KOPT-K1 (cell line): ENCODE data around the gene SNRNP25.

Experiments used
- H3K27ac ChIP-seq: fragments of 200-600 bp; sonication (generic); 2 replicates; pipeline ENCODE4 v1.5.1; 2016; ENCODE audit warnings: antibody characterized with exemption, mild to moderate bottlenecking, low read depth, low read length; ENCODE audit not compliant: poor library complexity, severe bottlenecking
- H3K36me3 ChIP-seq: fragments of 200-600 bp; sonication (generic); 2 replicates; pipeline ENCODE4 v1.5.1; 2017; ENCODE audit warnings: antibody characterized with exemption, mild to moderate bottlenecking, low read length, moderate library complexity; ENCODE audit not compliant: insufficient read depth
- H3K9me3 ChIP-seq: fragments of 200-600 bp; sonication (generic); 2 replicates; pipeline ENCODE4 v1.5.1; 2017; ENCODE audit warnings: antibody characterized with exemption, low read length, mild to moderate bottlenecking; ENCODE audit not compliant: insufficient read depth, poor library complexity, severe bottlenecking

Gene SNRNP25

DNA sequence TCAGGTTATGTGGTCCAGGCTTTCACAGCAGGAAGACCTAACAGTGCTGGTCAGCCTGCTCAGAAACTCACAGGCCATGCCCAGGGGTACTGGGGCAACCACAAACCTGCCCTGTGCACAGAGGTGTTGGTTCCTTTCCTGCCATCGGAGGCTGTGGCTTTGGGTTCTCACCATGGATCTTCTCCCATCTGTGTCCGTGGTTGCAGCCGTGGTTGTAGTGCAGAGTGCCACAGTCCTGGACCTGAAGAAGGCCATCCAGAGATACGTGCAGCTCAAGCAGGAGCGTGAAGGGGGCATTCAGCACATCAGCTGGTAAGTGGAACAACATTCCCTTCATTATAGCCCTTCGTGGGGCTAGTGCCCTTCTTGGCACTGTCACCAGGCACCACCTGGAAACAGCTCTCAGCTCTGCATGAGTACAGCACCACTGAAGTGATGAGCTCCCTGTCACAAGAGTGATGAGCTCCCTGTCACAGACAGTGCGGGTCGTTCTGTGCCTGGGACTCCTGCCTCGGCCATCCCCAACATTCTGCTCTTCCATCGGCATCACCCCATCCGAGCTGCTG, 2.0 kb downstream of the SNRNP25 start:
- no peak overlapping the region for H3K27ac ChIP-seq
- H3K36me3 ChIP-seq = peaks cover 54% of the 10 kb centered on the region
- H3K9me3 ChIP-seq = no peaks in the 10 kb centered on the region

DNA sequence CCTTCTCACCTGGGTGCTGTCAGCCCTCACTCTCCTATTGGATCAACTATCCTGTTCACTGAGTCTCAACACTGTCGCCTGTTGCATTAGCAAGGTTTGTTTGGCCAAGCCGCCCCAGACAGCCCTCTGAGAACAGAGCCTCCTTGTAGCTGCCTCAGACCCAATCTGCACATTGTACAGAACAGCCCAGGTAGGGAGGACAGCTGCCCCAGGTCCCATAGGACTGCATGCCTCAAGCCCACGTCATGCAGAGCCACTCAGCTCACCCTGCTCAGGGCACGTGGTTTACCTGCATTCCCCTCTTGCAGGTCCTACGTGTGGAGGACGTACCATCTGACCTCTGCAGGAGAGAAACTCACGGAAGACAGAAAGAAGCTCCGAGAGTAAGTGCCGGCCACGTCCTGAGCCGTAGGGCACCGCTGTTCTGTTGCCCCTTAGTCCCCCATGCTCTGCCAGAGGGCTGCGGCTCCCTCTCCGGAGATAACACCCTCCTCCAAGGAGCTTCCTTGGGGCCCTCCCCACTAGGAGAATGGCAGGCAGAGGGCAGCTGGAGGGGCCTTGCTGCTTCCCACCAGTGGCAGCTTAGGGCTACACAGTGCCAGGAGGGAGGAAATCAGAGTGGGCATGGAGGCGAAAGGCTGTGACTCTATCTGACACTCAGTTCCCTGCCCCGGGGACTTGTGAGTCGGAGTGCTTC, 2.8 kb downstream of the SNRNP25 start:
- H3K9me3 ChIP-seq = no peaks in the 10 kb centered on the region
- no peak overlapping the region for H3K27ac ChIP-seq
- H3K36me3 ChIP-seq = peaks cover 47% of the 10 kb centered on the region

DNA sequence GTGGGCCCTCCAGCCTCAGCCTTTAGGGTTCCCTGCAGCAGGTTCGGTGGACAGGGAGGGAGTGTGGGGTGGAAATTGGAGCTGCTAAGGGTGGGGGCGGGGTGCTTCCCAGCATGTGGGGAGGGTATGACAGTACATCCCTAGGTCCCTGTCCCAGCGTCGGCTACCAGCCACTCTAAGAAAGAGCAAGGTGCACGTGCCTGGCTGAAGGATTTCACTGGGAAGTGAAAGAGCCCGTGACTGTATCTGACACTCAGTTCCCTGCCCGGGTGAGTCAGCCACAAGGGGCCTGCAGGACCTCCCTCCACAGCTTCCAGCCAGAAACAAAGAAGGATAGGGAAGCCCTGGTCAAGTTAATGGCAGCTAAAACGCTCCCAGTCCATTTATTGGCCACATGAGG, 4.1 kb downstream of the SNRNP25 start:
- Histone ChIP-seq H3K36me3 (peaks cover 43% of the 10 kb centered on the region), H3K27ac (no peak overlapping the region), H3K9me3 (no peaks in the 10 kb centered on the region)

DNA sequence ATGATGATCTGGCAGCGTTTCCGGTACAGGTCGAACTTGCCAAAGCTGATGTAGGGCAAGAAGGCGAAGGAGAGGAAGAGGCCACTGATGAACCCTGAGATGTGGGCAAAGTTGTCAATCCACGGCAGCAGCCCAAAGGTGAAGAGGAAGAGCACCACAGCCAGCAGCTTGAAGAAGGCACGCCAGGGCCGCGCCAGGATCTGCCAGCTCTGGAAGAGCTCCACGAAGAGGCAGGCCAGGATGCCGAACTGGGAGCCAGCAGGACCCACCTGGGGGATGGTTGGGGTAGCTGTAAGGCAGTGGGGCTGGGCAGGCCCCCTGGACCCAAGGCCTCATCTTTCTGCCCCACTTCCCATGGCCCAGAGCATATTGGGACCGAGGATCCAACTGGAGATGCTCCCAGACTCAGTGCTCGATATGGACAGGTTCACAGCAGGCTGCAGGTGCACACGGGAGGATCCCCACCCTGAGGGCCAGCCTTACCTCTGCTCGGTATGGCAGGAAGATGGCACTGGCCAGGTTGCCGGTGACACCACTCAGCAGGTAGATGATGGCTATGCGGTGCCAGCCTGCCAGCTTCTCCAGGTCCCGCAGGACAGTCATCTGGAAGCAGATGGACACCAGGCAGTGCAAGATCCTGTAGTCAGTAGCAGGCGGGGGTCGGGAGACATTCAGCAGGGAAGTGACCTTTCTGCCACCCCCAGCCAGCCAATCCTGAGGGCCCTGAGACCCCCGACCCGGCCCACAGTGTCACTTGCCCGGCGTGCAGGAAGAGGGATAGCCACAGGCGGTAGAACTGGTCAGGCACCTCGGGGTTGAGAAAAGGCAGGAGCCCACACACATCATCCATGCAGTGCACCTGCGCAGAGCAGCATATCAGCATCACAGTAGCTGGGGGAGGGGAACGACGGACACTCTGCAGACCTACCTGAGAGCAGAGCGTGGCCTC, 5.1 kb downstream of the SNRNP25 start:
- H3K9me3 ChIP-seq = no peaks in the 10 kb centered on the region
- no peak overlapping the region for H3K27ac ChIP-seq
- H3K36me3 ChIP-seq = peaks cover 43% of the 10 kb centered on the region

DNA sequence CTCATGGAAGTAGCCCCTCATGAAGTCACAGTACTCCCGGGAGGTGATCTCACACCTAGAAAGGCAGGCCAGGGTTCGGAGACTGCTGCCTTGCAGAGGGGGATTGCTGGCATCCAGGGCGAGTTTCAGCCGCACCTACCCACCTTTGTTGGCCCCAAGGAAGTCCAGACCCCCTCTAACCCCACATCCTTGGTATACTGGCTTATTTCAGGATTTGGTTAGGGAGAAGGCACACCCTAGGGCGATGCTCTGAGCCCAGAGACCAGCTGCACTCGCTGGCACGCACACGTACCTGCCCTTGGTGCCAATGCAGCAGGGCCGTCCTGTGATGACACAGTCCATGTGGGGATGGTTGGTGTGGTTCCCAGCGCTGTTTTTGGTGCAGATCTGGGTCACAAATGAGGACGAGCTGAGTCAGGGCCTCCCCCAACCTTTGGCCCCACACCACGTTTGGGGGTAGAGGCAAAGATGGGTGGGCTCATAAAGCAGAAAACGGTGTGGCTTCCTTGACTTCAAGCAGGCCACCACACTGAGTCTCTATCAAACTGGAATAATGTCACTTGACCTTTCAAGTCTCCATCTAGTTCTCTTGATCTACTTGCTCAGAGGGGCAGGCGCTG, 5.9 kb downstream of the SNRNP25 start:
- no peaks in the 10 kb centered on the region for H3K9me3 ChIP-seq
- H3K36me3 ChIP-seq = peaks cover 43% of the 10 kb centered on the region
- no peak overlapping the region for H3K27ac ChIP-seq

DNA sequence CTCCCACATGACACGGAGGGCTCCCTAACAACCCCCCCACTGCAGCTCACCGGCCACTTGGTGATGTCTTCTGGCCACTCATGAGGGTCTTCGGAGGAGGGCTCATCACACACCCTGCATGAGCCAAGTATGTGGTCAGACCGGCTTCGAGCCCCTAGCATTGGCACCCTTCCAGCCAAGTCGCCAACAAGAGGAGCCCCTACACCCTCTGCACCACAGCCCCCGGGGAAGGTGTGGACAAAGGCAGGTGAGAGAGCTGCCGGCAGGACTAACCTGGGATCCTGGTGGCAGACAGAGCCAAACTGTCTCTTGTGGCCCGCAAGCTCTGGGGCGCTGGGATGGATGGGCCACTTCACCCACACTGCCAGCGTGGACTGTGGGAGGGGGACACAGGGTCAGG, 6.5 kb downstream of the SNRNP25 start:
- peaks cover 42% of the 10 kb centered on the region for H3K36me3 ChIP-seq
- H3K27ac ChIP-seq = no peak overlapping the region
- no peaks in the 10 kb centered on the region for H3K9me3 ChIP-seq

DNA sequence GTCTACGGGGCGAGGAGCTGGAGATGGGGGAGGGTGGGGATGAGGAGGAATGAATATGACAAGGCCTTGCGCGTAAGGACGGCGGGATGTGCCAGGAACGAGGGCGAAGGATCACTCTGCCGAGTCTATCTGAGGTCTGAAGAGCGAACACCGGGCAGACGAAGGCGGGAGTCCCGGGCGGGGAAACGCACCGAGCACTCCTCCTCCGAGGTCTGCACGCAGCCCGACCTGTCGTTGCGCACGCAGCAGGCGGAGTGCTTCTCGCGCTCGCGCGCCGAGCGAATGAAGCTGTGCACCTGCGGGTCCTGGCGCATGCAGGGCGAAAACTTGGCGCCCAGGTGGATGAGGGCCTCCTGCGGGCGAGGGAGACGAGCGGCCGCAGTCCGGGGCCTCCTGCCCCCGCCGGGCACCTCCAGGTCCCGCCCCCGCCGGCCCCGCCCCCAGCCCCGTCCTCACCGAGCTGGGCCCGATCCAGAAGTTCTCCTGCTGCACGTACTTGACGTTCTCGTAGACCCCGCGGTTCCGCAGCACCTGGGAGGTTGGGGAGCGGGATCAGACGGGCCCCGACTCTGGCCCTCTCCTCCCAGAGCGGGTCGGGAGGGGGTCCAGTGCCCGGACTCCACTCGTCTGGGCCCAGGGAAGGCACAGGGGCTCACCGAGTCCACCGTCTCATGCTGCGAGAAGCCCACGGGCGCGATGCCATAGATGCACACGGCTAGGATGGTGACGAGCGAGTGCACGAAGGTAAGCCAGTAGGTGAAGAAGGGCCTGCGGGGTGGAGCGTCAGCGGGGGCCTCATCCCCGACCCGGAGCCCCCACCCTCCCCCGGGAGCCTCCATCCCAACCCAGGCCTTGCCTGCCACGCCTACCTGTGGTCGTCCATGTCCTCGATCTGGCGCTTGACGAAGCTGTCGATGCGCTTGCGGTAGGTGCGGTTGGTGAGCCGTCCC, 7.6 kb downstream of the SNRNP25 start:
- peaks cover 32% of the 10 kb centered on the region for H3K36me3 ChIP-seq
- H3K9me3 ChIP-seq = no peaks in the 10 kb centered on the region
- H3K27ac ChIP-seq = no peak overlapping the region

DNA sequence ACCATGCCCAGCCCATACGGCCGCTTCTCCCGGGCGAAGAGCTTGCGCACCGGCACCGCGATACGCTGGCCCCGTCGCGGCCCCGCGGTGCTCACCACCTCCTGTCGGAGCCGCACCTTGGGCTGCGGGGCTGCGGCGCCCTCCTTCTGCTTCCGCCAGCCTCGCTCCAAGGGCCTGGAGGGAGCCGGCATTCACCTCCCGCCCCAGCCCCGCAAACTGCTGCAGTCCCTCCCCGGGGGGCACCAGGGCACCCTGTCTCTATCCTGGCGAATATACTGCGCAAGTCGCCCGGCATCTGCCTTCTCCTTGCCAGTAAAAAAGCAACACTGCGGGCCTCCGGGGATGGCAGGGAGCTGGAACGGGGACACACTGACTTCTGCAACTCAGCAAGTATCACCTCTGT, 8.3 kb downstream of the SNRNP25 start:
- no peaks in the 10 kb centered on the region for H3K9me3 ChIP-seq
- H3K27ac ChIP-seq = no peak overlapping the region
- H3K36me3 ChIP-seq = peaks cover 25% of the 10 kb centered on the region; the same call in 1 of the 2 replicates

DNA sequence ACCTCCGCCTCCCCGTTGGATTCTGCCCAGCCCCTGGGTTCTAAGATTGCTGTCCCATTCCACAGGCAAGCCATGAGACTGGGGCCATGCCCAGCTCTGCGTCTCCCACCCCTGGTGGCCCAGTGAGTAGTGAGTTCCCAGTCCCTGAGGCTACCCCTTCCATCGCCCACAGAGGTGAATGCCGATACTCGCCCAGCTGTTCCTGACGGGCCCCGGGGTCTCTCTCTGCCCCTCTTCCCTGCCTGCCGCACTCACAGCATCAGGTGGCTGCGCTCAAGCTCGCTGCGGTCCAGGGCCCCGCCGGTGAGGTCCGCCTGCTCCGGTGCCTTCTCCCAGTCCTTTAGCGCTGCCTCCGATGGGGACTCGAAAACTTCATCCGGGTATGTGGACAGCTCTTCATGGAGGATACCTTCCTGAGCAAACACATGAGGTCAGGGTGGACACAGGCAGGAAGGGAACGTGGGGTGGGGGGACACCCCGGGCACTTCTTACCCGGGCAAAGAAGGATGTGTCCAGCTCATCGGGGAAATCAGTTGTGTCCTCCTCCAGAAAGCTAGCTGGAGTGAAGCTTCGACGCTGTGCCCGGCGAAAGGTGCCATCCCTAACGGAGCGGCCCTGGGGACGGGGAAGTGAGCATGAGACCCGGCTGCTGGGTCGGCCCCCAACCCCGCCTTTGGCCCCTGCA, 8.8 kb downstream of the SNRNP25 start:
- Histone ChIP-seq H3K27ac (no peak overlapping the region), H3K9me3 (no peaks in the 10 kb centered on the region), H3K36me3 (peaks cover 20% of the 10 kb centered on the region; the same call in 1 of the 2 replicates)

DNA sequence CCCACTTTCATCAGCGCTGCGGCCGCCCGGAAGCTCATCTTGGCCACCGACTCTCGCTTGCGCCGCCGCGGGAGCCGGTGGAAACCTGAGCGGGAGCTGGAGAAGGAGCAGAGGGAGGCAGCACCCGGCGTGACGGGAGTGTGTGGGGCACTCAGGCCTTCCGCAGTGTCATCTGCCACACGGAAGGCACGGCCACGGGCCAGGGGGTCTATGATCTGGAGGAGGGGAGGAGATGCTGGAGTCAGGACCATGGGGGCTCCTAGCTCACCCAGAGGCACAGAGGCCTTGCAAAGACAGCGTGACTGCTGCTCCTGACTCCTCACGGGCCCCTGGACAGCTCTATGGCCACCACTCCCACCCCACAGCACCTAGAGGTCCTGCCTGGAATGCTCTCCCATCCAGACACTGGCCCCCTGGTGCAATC, 9.4 kb downstream of the SNRNP25 start:
- H3K27ac ChIP-seq = no peak overlapping the region
- peaks cover 14% of the 10 kb centered on the region; the same call in 1 of the 2 replicates for H3K36me3 ChIP-seq
- no peaks in the 10 kb centered on the region for H3K9me3 ChIP-seq

DNA sequence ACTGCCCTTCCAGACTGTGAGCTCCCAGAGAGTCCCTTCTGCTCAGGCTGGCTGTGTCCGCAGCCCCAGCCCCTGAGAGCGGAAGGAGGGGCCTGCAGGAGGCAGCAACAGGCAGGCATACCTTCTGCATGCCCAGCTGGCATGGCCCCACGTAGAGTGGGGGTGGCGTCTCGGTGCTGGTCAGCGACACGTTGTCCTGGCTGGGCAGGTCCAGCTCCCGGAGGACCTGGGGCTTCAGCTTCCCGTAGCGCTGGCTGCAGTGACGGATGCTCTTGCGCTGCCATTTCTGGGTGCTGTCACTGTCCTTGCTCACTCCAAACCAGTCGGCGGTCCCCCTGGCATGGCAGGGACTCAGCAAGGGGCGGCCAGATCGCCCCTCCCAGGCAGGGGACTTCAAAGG, 9.8 kb downstream of the SNRNP25 start:
- no peak overlapping the region for H3K27ac ChIP-seq
- peaks cover 9% of the 10 kb centered on the region; the same call in 1 of the 2 replicates for H3K36me3 ChIP-seq
- H3K9me3 ChIP-seq = no peaks in the 10 kb centered on the region

DNA sequence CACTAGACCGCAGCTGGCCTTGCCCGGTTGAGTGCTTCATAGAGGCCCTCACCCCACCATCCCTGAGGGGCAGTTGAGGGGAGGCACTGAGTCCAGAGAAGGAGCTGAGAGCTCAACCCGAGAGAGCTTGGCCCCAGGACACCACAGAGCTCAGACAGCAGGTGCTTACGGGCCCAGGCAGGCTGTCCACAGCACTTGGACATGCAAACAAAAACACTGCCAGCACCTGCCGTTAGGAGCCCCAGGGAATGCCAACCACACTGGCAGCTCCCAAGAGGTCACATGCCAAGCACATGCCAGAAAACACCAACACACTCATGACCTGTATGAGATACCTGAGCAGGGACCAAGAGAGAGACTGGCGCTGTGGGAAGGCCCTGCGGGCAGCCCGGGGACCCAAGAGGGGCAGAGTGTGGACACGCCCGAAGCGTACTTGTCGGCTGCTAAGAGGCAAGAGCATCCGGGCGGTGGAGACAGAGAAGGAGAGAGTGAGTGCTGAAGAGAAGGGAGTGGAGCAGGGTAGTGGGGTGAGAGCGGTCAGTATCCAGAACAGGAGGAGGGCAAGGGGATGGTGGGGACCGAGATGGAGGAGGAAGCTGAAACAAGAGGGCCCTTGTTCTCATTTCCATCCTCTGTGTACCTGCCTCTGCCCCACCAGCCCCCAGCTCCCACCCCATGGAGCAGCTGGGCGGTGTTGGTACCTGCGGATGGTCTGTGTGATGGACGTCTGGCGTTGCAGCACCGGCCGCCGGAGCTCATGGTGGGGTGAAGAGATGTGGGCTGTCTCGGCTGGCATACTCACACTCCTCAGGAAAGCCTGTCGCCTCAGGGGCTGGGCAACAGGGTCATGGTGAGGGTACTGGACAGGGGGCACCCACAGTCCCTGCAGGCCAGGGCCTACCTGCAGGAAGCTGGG, 10.6 kb downstream of the SNRNP25 start:
- Histone ChIP-seq H3K27ac (no peak overlapping the region), H3K9me3 (no peaks in the 10 kb centered on the region), H3K36me3 (0 out of 2 replicates have a peak, but pooled peaks cover 1% of the 10 kb centered on the region)

DNA sequence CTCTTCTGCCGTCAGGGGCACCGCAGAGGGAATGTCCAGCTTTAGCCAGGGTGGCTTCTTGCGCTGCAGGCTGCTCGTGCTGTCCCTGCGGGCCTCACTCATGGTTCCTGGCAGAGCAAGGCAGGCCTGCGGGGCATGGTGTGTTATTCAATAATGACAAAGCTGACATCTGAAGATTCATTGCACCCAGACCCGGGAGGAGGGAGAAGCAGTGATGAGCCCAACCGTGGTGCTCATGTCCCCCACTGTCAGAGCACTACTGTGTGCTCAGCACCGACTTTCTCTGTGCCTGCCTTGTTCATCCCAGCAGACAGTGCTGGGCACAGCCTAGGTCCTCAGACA, 11.3 kb downstream of the SNRNP25 start:
- H3K9me3 ChIP-seq = no peaks in the 10 kb centered on the region
- no peaks in the 10 kb centered on the region for H3K36me3 ChIP-seq
- H3K27ac ChIP-seq = no peak overlapping the region
